GM23338 (cell line): ENCODE results near the gene CELSR1. TPM values are rescaled to one million over a fixed set of nuclear protein-coding genes. Genes with fewer than 3 reads are reported as not detected.

Experiments used
- ATAC-seq: fragments of 200-7000 bp; cut with Tn5 transposase; 3 replicates; pipeline ENCODE4 v1.9.1; 2020
- DNase-seq: peaks from one replicate; pipeline ENCODE4 v3.0.0-alpha.2; 2015; ENCODE audit warnings: low spot score
- H2AFZ ChIP-seq: fragments of 200-600 bp; sonication (generic); 2 replicates; pipeline ENCODE4 v1.8.0; 2016; ENCODE audit warnings: antibody characterized with exemption, mild to moderate bottlenecking, moderate library complexity
- H3F3A ChIP-seq: fragments of 200-600 bp; sonication (generic); replicated peaks from 2 replicates; pipeline ENCODE4 v1.8.0; 2017; ENCODE audit warnings: antibody characterized with exemption, mixed run types, low read depth
- H3K27ac ChIP-seq: fragments of 200-600 bp; sonication (generic); 2 replicates; pipeline ENCODE4 v1.6.1; 2016; ENCODE audit warnings: low read depth
- H3K27me3 ChIP-seq: fragments of 200-600 bp; sonication (generic); 2 replicates; pipeline ENCODE4 v1.8.0; 2016; ENCODE audit warnings: mild to moderate bottlenecking, mixed run types, moderate library complexity; ENCODE audit not compliant: insufficient read depth
- H3K36me3 ChIP-seq: fragments of 200-600 bp; sonication (generic); 2 replicates; pipeline ENCODE4 v1.8.0; 2016; ENCODE audit warnings: mild to moderate bottlenecking; ENCODE audit not compliant: insufficient read depth
- H3K4me1 ChIP-seq: fragments of 200-600 bp; sonication (generic); 2 replicates; pipeline ENCODE4 v1.8.0; 2016; ENCODE audit warnings: mild to moderate bottlenecking, moderate library complexity; ENCODE audit not compliant: insufficient read depth
- H3K4me2 ChIP-seq: fragments of 200-600 bp; sonication (generic); 2 replicates; pipeline ENCODE4 v1.7.1; 2017; ENCODE audit warnings: mixed run types
- H3K4me3 ChIP-seq: fragments of 200-600 bp; sonication (generic); 2 replicates; pipeline ENCODE4 v1.6.1; 2016; ENCODE audit warnings: mixed run types
- H3K79me2 ChIP-seq: fragments of 200-600 bp; sonication (generic); replicated peaks from 2 replicates; pipeline ENCODE4 v1.8.0; 2017; ENCODE audit warnings: mild to moderate bottlenecking; ENCODE audit not compliant: insufficient read depth
- H3K9me2 ChIP-seq: fragments of 200-600 bp; sonication (generic); 2 replicates; pipeline ENCODE4 v1.8.0; 2017; ENCODE audit not compliant: insufficient read depth
- H4K20me1 ChIP-seq: fragments of 200-600 bp; sonication (generic); replicated peaks from 2 replicates; pipeline ENCODE4 v1.8.0; 2017; ENCODE audit warnings: mild to moderate bottlenecking; ENCODE audit not compliant: insufficient read depth
- H3K27ac Mint-ChIP-seq: 2 replicates; pipeline ENCODE4 v1.8.0; 2020; ENCODE audit warnings: inconsistent platforms, mild to moderate bottlenecking, moderate library complexity, mixed read lengths
- H3K27me3 Mint-ChIP-seq: 3 replicates; pipeline ENCODE4 v1.8.0; 2022; ENCODE audit warnings: low read depth, mild to moderate bottlenecking, moderate library complexity, mixed read lengths, inconsistent platforms; ENCODE audit not compliant: insufficient read depth, poor library complexity
- H3K36me3 Mint-ChIP-seq: 3 replicates; pipeline ENCODE4 v1.8.0; 2021; ENCODE audit warnings: low read depth, mild to moderate bottlenecking, inconsistent platforms, moderate library complexity, mixed read lengths
- H3K4me1 Mint-ChIP-seq: 3 replicates; pipeline ENCODE4 v1.8.0; 2020; ENCODE audit warnings: mild to moderate bottlenecking, inconsistent platforms, mixed read lengths
- H3K4me3 Mint-ChIP-seq: 3 replicates; pipeline ENCODE4 v1.8.0; 2021; ENCODE audit warnings: moderate library complexity, mild to moderate bottlenecking, inconsistent platforms, mixed read lengths
- H3K9me3 Mint-ChIP-seq: 3 replicates; pipeline ENCODE4 v1.8.0; 2020; ENCODE audit warnings: moderate library complexity, mild to moderate bottlenecking, inconsistent platforms, mixed read lengths
- CREB1 ChIP-seq: fragments of 250-450 bp; sonication (Bioruptor Pico); IDR thresholded peaks from 2 replicates; pipeline ENCODE4 v1.5.0; 2020; ENCODE audit warnings: low read depth, mild to moderate bottlenecking, moderate library complexity
- ETS1 ChIP-seq: IDR thresholded peaks from 2 replicates; pipeline ENCODE4 v1.6.1; 2016; ENCODE audit warnings: antibody characterized with exemption
- EZH2 ChIP-seq: fragments of 200-600 bp; sonication (generic); IDR thresholded peaks from one replicate; pipeline ENCODE4 v1.8.0; 2017; ENCODE audit warnings: antibody characterized with exemption, mild to moderate bottlenecking, low read depth; ENCODE audit not compliant: unreplicated experiment
- EZH2phosphoT487 ChIP-seq: fragments of 200-600 bp; sonication (generic); IDR thresholded peaks from one replicate; pipeline ENCODE4 v1.8.1; 2018; ENCODE audit warnings: antibody characterized with exemption; ENCODE audit not compliant: unreplicated experiment
- JUNB ChIP-seq: IDR thresholded peaks from one replicate; pipeline ENCODE4 v1.6.1; 2016; ENCODE audit warnings: antibody characterized with exemption; ENCODE audit not compliant: unreplicated experiment
- NANOG ChIP-seq: IDR thresholded peaks from 2 replicates; pipeline ENCODE4 v1.6.1; 2016; ENCODE audit warnings: antibody characterized with exemption, borderline replicate concordance
- POLR2AphosphoS5 ChIP-seq: IDR thresholded peaks from 2 replicates; pipeline ENCODE4 v1.6.1; 2016; ENCODE audit warnings: antibody characterized with exemption, low read depth
- STAT1 ChIP-seq: IDR thresholded peaks from one replicate; pipeline ENCODE4 v1.6.1; 2016; ENCODE audit warnings: antibody characterized with exemption; ENCODE audit not compliant: unreplicated experiment
- ZNF114 ChIP-seq: fragments of 250-450 bp; sonication (Bioruptor Pico); IDR thresholded peaks from 2 replicates; pipeline ENCODE4 v1.5.0; 2020; ENCODE audit warnings: mild to moderate bottlenecking, moderate library complexity
- ZNF331 ChIP-seq: fragments of 250-450 bp; sonication (Bioruptor Pico); IDR thresholded peaks from 2 replicates; pipeline ENCODE4 v1.5.0; 2020; ENCODE audit warnings: low read depth, mild to moderate bottlenecking, moderate library complexity
- polyA plus RNA-seq: library from polyadenylated mRNA; unstranded; fragments of >200 nt; fragmentation: Nextera tagmentation; extraction: Ambion mirVana; gene quantifications from 2 replicates; pipeline ENCODE4 v1.2.1, GENCODE V29; 2016
- total RNA-seq: library from RNA; depleted of rRNA; stranded (reverse); fragments of >200 nt; shearing (Covaris generic); gene quantifications from 2 replicates; pipeline ENCODE4 v1.2.3, GENCODE V29; 2014
- TF ChIP-seq, protein P1 (sequence below): fragments of 250-450 bp; sonication (Bioruptor Pico); IDR thresholded peaks from 2 replicates; pipeline ENCODE4 v1.5.0; 2020; ENCODE audit warnings: mild to moderate bottlenecking, moderate library complexity
- TF ChIP-seq, protein P2 (sequence below): IDR thresholded peaks from one replicate; pipeline ENCODE4 v1.6.1; 2018; ENCODE audit warnings: antibody characterized with exemption; ENCODE audit not compliant: unreplicated experiment
- TF ChIP-seq, protein P3 (sequence below), 2 experiments: fragments of 200-600 bp in 1 of 2; sonication (generic) in 1 of 2; conservative IDR thresholded peaks; 2 replicates each; pipeline versions ENCODE4 v1.5.1 to v1.6.1; 2016 to 2017; ENCODE audit warnings: antibody characterized with exemption in 2 of 2, low read depth in 2 of 2, mild to moderate bottlenecking in 2 of 2, moderate library complexity in 1 of 2

Gene CELSR1
- total and polyA plus RNA-seq, 2 experiments from 2014 or later: 4.8 to 20.4 TPM

DNA sequence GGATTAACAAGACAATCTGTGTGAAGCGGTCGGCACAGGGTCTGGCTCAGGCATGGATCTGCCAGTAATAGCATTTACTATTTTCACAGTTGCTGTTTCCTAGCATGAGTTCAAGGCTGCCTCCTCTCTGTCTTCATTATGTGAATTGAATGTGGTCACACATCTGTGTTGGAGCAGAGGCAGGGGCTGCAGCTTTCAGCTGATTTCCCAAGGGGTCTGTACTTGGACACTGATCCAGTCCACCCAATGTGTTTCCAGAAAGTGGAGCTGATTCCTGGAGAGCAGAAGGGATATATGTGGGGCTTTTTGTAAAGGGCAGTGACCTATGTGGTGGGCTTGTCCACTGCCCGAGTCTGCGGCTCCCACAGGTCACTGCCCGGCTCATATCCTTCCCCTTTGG lies 3.5 kb upstream of the CELSR1 start:
- no peak for TF ChIP-seq JUNB
- TF ChIP-seq NANOG: no peak
- TF ChIP-seq CREB1: no peak
- TF ChIP-seq, protein P1, sequence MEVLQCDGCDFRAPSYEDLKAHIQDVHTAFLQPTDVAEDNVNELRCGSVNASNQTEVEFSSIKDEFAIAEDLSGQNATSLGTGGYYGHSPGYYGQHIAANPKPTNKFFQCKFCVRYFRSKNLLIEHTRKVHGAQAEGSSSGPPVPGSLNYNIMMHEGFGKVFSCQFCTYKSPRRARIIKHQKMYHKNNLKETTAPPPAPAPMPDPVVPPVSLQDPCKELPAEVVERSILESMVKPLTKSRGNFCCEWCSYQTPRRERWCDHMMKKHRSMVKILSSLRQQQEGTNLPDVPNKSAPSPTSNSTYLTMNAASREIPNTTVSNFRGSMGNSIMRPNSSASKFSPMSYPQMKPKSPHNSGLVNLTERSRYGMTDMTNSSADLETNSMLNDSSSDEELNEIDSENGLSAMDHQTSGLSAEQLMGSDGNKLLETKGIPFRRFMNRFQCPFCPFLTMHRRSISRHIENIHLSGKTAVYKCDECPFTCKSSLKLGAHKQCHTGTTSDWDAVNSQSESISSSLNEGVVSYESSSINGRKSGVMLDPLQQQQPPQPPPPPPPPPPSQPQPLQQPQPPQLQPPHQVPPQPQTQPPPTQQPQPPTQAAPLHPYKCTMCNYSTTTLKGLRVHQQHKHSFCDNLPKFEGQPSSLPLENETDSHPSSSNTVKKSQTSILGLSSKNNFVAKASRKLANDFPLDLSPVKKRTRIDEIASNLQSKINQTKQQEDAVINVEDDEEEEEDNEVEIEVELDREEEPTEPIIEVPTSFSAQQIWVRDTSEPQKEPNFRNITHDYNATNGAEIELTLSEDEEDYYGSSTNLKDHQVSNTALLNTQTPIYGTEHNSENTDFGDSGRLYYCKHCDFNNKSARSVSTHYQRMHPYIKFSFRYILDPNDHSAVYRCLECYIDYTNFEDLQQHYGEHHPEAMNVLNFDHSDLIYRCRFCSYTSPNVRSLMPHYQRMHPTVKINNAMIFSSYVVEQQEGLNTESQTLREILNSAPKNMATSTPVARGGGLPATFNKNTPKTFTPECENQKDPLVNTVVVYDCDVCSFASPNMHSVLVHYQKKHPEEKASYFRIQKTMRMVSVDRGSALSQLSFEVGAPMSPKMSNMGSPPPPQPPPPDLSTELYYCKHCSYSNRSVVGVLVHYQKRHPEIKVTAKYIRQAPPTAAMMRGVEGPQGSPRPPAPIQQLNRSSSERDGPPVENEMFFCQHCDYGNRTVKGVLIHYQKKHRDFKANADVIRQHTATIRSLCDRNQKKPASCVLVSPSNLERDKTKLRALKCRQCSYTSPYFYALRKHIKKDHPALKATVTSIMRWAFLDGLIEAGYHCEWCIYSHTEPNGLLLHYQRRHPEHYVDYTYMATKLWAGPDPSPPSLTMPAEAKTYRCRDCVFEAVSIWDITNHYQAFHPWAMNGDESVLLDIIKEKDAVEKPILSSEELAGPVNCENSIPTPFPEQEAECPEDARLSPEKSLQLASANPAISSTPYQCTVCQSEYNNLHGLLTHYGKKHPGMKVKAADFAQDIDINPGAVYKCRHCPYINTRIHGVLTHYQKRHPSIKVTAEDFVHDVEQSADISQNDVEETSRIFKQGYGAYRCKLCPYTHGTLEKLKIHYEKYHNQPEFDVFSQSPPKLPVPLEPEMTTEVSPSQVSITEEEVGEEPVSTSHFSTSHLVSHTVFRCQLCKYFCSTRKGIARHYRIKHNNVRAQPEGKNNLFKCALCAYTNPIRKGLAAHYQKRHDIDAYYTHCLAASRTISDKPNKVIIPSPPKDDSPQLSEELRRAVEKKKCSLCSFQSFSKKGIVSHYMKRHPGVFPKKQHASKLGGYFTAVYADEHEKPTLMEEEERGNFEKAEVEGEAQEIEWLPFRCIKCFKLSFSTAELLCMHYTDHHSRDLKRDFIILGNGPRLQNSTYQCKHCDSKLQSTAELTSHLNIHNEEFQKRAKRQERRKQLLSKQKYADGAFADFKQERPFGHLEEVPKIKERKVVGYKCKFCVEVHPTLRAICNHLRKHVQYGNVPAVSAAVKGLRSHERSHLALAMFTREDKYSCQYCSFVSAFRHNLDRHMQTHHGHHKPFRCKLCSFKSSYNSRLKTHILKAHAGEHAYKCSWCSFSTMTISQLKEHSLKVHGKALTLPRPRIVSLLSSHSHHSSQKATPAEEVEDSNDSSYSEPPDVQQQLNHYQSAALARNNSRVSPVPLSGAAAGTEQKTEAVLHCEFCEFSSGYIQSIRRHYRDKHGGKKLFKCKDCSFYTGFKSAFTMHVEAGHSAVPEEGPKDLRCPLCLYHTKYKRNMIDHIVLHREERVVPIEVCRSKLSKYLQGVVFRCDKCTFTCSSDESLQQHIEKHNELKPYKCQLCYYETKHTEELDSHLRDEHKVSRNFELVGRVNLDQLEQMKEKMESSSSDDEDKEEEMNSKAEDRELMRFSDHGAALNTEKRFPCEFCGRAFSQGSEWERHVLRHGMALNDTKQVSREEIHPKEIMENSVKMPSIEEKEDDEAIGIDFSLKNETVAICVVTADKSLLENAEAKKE: no peak
- TF ChIP-seq, protein P2, sequence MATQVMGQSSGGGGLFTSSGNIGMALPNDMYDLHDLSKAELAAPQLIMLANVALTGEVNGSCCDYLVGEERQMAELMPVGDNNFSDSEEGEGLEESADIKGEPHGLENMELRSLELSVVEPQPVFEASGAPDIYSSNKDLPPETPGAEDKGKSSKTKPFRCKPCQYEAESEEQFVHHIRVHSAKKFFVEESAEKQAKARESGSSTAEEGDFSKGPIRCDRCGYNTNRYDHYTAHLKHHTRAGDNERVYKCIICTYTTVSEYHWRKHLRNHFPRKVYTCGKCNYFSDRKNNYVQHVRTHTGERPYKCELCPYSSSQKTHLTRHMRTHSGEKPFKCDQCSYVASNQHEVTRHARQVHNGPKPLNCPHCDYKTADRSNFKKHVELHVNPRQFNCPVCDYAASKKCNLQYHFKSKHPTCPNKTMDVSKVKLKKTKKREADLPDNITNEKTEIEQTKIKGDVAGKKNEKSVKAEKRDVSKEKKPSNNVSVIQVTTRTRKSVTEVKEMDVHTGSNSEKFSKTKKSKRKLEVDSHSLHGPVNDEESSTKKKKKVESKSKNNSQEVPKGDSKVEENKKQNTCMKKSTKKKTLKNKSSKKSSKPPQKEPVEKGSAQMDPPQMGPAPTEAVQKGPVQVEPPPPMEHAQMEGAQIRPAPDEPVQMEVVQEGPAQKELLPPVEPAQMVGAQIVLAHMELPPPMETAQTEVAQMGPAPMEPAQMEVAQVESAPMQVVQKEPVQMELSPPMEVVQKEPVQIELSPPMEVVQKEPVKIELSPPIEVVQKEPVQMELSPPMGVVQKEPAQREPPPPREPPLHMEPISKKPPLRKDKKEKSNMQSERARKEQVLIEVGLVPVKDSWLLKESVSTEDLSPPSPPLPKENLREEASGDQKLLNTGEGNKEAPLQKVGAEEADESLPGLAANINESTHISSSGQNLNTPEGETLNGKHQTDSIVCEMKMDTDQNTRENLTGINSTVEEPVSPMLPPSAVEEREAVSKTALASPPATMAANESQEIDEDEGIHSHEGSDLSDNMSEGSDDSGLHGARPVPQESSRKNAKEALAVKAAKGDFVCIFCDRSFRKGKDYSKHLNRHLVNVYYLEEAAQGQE: no peak
- TF ChIP-seq STAT1: no peak
- no peak for TF ChIP-seq EZH2phosphoT487
- TF ChIP-seq ETS1: no peak
- no peak for TF ChIP-seq POLR2AphosphoS5
- TF ChIP-seq ZNF114 (CRISPR knock-in tag): no peak
- TF ChIP-seq, protein P3, sequence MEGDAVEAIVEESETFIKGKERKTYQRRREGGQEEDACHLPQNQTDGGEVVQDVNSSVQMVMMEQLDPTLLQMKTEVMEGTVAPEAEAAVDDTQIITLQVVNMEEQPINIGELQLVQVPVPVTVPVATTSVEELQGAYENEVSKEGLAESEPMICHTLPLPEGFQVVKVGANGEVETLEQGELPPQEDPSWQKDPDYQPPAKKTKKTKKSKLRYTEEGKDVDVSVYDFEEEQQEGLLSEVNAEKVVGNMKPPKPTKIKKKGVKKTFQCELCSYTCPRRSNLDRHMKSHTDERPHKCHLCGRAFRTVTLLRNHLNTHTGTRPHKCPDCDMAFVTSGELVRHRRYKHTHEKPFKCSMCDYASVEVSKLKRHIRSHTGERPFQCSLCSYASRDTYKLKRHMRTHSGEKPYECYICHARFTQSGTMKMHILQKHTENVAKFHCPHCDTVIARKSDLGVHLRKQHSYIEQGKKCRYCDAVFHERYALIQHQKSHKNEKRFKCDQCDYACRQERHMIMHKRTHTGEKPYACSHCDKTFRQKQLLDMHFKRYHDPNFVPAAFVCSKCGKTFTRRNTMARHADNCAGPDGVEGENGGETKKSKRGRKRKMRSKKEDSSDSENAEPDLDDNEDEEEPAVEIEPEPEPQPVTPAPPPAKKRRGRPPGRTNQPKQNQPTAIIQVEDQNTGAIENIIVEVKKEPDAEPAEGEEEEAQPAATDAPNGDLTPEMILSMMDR (conservative IDR thresholded peaks at IDR 0.05; ENCODE audit: low read depth in 2 of 2): no peak
- TF ChIP-seq ZNF331 (CRISPR knock-in tag): no peak
- no peak for TF ChIP-seq EZH2
- peaks cover 10% of the 10 kb centered on the region; the same call in 2 of the 3 replicates for H3K4me1 Mint-ChIP-seq
- ATAC-seq: no peak
- H3K4me3 Mint-ChIP-seq: no peak overlapping the region
- no peak overlapping the region for H2AFZ ChIP-seq
- no peaks in the 10 kb centered on the region for H3K79me2 ChIP-seq
- H3K36me3 ChIP-seq: no peaks in the 10 kb centered on the region
- no peaks in the 10 kb centered on the region for H3K9me3 Mint-ChIP-seq
- peaks cover 5% of the 10 kb centered on the region; the same call in 1 of the 2 replicates for H3K4me1 ChIP-seq
- H3K27ac ChIP-seq: no peak overlapping the region
- H3K27ac Mint-ChIP-seq: no peak overlapping the region
- peaks cover 33% of the 10 kb centered on the region for H3K27me3 ChIP-seq
- peaks cover 3% of the 10 kb centered on the region; the same call in 2 of the 3 replicates for H3K36me3 Mint-ChIP-seq
- H4K20me1 ChIP-seq: no peaks in the 10 kb centered on the region
- no peak overlapping the region for H3K4me2 ChIP-seq
- H3K4me3 ChIP-seq: no peak overlapping the region
- DNase-seq: no peak
- H3K27me3 Mint-ChIP-seq: peaks cover 27% of the 10 kb centered on the region
- no peaks in the 10 kb centered on the region for H3F3A ChIP-seq
- H3K9me2 ChIP-seq: no peaks in the 10 kb centered on the region
